Activated CD4-positive, alpha-beta T cell treated with anti-CD3 and anti-CD28 coated beads for 36 hours (primary cell): ENCODE results near the gene PIM2. TPM values are rescaled to one million over a fixed set of nuclear protein-coding genes. Genes with fewer than 3 reads are reported as not detected.
"Not testable (repeated sequence)": the region's sequence is repeated elsewhere in the genome, so short reads cannot be mapped to it uniquely, and the experiment has no call there.

ENCODE experiments used
- ATAC-seq: fragments of 200-7000 bp; cut with Tn5 transposase; one replicate; pipeline ENCODE4 v1.10.0; 2021; ENCODE audit warnings: mild to moderate bottlenecking, moderate library complexity
- CTCF ChIA-PET: fragments of 350-600 bp; sonication (Branson Sonifier 250); formaldehyde crosslinking; loops from one replicate; lab custom pipeline; 2021; ENCODE audit warnings: antibody characterized with exemption; lab: Charles Lee
- POLR2A ChIA-PET: fragments of 350-600 bp; sonication (Branson Sonifier 250); formaldehyde crosslinking; loops from one replicate; lab custom pipeline; 2021; ENCODE audit warnings: antibody characterized with exemption, inconsistent platforms; lab: Charles Lee
- DNase-seq: peaks from one replicate; pipeline ENCODE4 v3.0.0-alpha.2; 2020
- H3K27ac Mint-ChIP-seq: one replicate; pipeline ENCODE4 v1.8.0; 2021; ENCODE audit warnings: mixed read lengths
- H3K27me3 Mint-ChIP-seq: one replicate; pipeline ENCODE4 v1.8.0; 2021; ENCODE audit warnings: mixed read lengths
- H3K36me3 Mint-ChIP-seq: one replicate; pipeline ENCODE4 v1.8.0; 2021; ENCODE audit warnings: low read depth, mixed read lengths
- H3K4me1 Mint-ChIP-seq: one replicate; pipeline ENCODE4 v1.8.0; 2021; ENCODE audit warnings: mixed read lengths
- H3K4me3 Mint-ChIP-seq: one replicate; pipeline ENCODE4 v1.8.0; 2021; ENCODE audit warnings: mild to moderate bottlenecking, moderate library complexity, mixed read lengths
- H3K9me3 Mint-ChIP-seq: one replicate; pipeline ENCODE4 v1.8.0; 2021; ENCODE audit warnings: low read depth, mixed read lengths
- intact Hi-C, 2 experiments: fragments of 100-400 bp; cut with DNase I in 1 of 2; cut with micrococcal nuclease in 1 of 2; formaldehyde crosslinking; loops; one replicate each; pipeline versions ENCODE4 v1.14.2 to v1.15.1; 2022 to 2024; cut with DNase I, micrococcal nuclease
- total RNA-seq, 2 experiments: library from RNA; stranded (reverse); gene quantifications; one replicate each; pipeline ENCODE4 v1.2.3, GENCODE V29; 2021

Gene PIM2
- total RNA-seq, 2 experiments from 2014 or later = 320 TPM

DNA sequence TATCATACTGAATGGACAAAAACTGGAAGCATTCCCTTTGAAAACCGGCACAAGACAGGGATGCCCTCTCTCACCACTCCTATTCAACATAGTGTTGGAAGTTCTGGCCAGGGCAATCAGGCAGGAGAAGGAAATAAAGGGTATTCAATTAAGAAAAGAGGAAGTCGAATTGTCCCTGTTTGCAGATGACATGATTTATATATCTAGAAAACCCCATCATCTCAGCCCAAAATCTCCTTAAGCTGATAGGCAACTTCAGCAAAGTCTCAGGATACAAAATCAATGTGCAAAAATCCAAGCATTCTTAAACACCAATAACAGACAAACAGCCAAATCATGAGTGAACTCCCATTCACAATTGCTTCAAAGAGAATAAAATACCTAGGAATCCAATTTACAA is 46.8 kb downstream of the PIM2 start:
- H3K4me3 Mint-ChIP-seq, DNase-seq, H3K27me3 Mint-ChIP-seq, POLR2A ChIA-PET, H3K27ac Mint-ChIP-seq, H3K9me3 Mint-ChIP-seq, intact Hi-C loops, ATAC-seq, CTCF ChIA-PET, H3K36me3 Mint-ChIP-seq, H3K4me1 Mint-ChIP-seq: not testable (repeated sequence)

DNA sequence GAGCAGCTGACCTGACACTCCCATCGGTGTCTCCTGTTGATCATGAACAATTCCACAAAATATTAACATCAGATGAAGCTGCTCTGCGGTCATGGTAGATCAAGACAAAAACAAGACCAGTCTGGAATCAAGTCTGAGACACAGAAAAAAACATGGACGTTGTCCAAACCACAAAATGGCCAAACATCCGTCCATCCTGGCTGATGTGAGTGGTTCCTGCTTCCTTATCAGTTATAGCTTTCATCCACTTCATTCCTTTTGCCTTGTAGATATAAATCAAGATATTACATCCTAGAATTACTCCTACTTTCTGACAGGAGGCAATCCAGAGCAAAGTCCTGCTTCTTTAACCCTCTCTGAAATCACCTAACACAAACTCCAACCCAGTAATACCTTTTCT is 54.6 kb downstream of the PIM2 start:
- ChIA-PET POLR2A (interaction anchor here (0.6 kb wide), 1 partner anchor 137 kb away, joined by 3 read pairs; no protein-coding TSS in a partner anchor), CTCF (no interaction called here)
- no peak overlapping the region for H3K27ac Mint-ChIP-seq
- peaks cover 2% of the 10 kb centered on the region for H3K27me3 Mint-ChIP-seq
- no peak for DNase-seq
- intact Hi-C loops = no loop called here
- no peaks in the 10 kb centered on the region for H3K9me3 Mint-ChIP-seq
- H3K36me3 Mint-ChIP-seq = no peaks in the 10 kb centered on the region
- ATAC-seq = no peak
- no peak overlapping the region for H3K4me3 Mint-ChIP-seq
- no peaks in the 10 kb centered on the region for H3K4me1 Mint-ChIP-seq

Other genes with a start within 250 kb of the PIM2 start
- 100 to 1,000 TPM in 1 of 2 experiments, 10 to 100 TPM in 1; 85.9 to 102 TPM for gene WAS, start 235.2 kb downstream of the PIM2 start, total RNA-seq
- 10 to 100 TPM; 30.8 to 31.7 TPM for gene SUV39H1, start 222.3 kb downstream of the PIM2 start, total RNA-seq
- gene GLOD5, start 157.3 kb downstream of the PIM2 start, total RNA-seq = not detected
- not detected for gene GATA1, start 132.4 kb downstream of the PIM2 start, total RNA-seq
- 10 to 100 TPM; 59.2 to 69.7 TPM for gene HDAC6, start 117.0 kb downstream of the PIM2 start, total RNA-seq
- gene ERAS, start 92.5 kb downstream of the PIM2 start, total RNA-seq = not detected
- 1 to 10 TPM; 1.3 TPM for gene PCSK1N, start 83.4 kb downstream of the PIM2 start, total RNA-seq
- gene TIMM17B, start 21.3 kb downstream of the PIM2 start, total RNA-seq = 10 to 100 TPM; 54.2 to 58.9 TPM
- 10 to 100 TPM; 73.4 to 75.3 TPM for gene PQBP1, start 21.1 kb downstream of the PIM2 start, total RNA-seq
- gene SLC35A2, start 7.4 kb downstream of the PIM2 start, total RNA-seq = 10 to 100 TPM; 19.7 to 20.3 TPM
- gene OTUD5, start 38.6 kb upstream of the PIM2 start, total RNA-seq = 10 to 100 TPM; 68.0 to 98.1 TPM
- 1 to 10 TPM; 2.5 to 2.8 TPM for gene KCND1, start 52.8 kb upstream of the PIM2 start, total RNA-seq
- gene GRIPAP1, start 83.2 kb upstream of the PIM2 start, total RNA-seq = 10 to 100 TPM; 57.8 to 63.3 TPM
- 10 to 100 TPM; 27.1 to 27.5 TPM for gene TFE3, start 124.3 kb upstream of the PIM2 start, total RNA-seq
- gene CCDC120, start 140.0 kb upstream of the PIM2 start, total RNA-seq = 1 to 10 TPM; 3.1 to 3.6 TPM
- 10 to 100 TPM in 1 of 2 experiments, 1 to 10 TPM in 1; 9.1 to 11.5 TPM for gene PRAF2, start 155.0 kb upstream of the PIM2 start, total RNA-seq
- gene WDR45, start 160.9 kb upstream of the PIM2 start, total RNA-seq = 10 to 100 TPM; 22.4 to 23.9 TPM
- gene GPKOW, start 204.7 kb upstream of the PIM2 start, total RNA-seq = 10 to 100 TPM; 17.8 to 21.2 TPM
- 1 to 10 TPM in 1 of 2 experiments, under 1 TPM in 1; 0.49 to 1.3 TPM for gene MAGIX, start 243.7 kb upstream of the PIM2 start, total RNA-seq